HepG2 (cell line): ENCODE measurements around the gene RHBDL3. TPM values are rescaled to one million over a fixed set of nuclear protein-coding genes. Genes with fewer than 3 reads are reported as not detected.
A peak's percentile ranks its signal among the peaks of the same experiment; 100 is the strongest.

Experiments
- ATAC-seq: fragments of 200-7000 bp; cut with Tn5 transposase; 3 replicates; pipeline ENCODE4 v1.9.1; 2020; ENCODE audit warnings: mild to moderate bottlenecking, moderate library complexity
- BruUV-seq: library from RNA; stranded (reverse); fragments of 400-500 nt; replicated peaks from 2 replicates; lab custom pipeline; 2021; lab: Mats Ljungman, UMichigan
- CTCF ChIA-PET: fragments of 300-600 bp; formaldehyde crosslinking; extraction: SDS; loops from one replicate; lab custom pipeline; 2021; ENCODE audit warnings: low total read pairs, inconsistent platforms, low intra/inter-chr PET ratio; lab: Yijun Ruan, JAX
- POLR2A ChIA-PET: fragments of 350-600 bp; sonication (Branson Sonifier 250); formaldehyde crosslinking; loops from one replicate; lab custom pipeline; 2020; ENCODE audit warnings: antibody characterized with exemption, inconsistent platforms; lab: Yijun Ruan, JAX
- DNase-seq: peaks from one replicate; pipeline ENCODE4 v3.0.0-alpha.2; 2015; ENCODE audit warnings: low spot score
- FAIRE-seq: peaks from 3 replicates; lab custom pipeline; 2011; peaks lifted over from hg19 to GRCh38; lab: Jason Lieb, UNC
- H2AFZ ChIP-seq: one replicate; pipeline ENCODE4 v1.6.1; 2011; ENCODE audit warnings: low read length, inconsistent platforms
- H3K27ac ChIP-seq: fragments of 300-600 bp; 3 replicates; pipeline ENCODE4 v1.8.0; 2011; ENCODE audit warnings: mixed run types, mild to moderate bottlenecking, mixed read lengths, low read length, inconsistent platforms; ENCODE audit not compliant: insufficient read depth; ENCODE audit errors: extremely low read length
- H3K27me3 ChIP-seq, 2 experiments: fragments of 200-600 bp in 1 of 2; 2 replicates in 1 of 2; 3 replicates in 1 of 2; pipeline versions ENCODE4 v1.6.0 to v1.8.0; 2011; ENCODE audit warnings: low read length in 2 of 2, mild to moderate bottlenecking in 2 of 2, moderate library complexity in 2 of 2, inconsistent platforms in 1 of 2; ENCODE audit not compliant: insufficient read depth in 2 of 2, control insufficient read depth in 1 of 2
- H3K36me3 ChIP-seq, 2 experiments: fragments of 200-600 bp in 1 of 2; replicated peaks in 1 of 2; 2 replicates in 1 of 2; 3 replicates in 1 of 2; pipeline versions ENCODE4 v1.5.1 to v1.8.0; 2011; ENCODE audit warnings: low read length in 2 of 2, inconsistent platforms in 1 of 2; ENCODE audit not compliant: insufficient read depth in 2 of 2, control insufficient read depth in 1 of 2
- H3K4me1 ChIP-seq: 2 replicates; pipeline ENCODE4 v1.5.1; 2012; ENCODE audit warnings: low read length, inconsistent platforms; ENCODE audit not compliant: insufficient read depth
- H3K4me2 ChIP-seq: 2 replicates; pipeline ENCODE4 v1.6.0; 2011; ENCODE audit warnings: low read depth, low read length, inconsistent platforms
- H3K4me3 ChIP-seq, 3 experiments: fragments of 200-600 bp in 1 of 3; sonication (generic), shearing (Covaris generic) in 1 of 3; replicated peaks in 1 of 3; 2 replicates each; pipeline ENCODE4 v1.5.1; 2011 to 2016; ENCODE audit warnings: low read length in 3 of 3, inconsistent platforms in 2 of 3, low read depth in 2 of 3, mild to moderate bottlenecking in 2 of 3, control low read depth in 1 of 3, mixed read lengths in 1 of 3; ENCODE audit not compliant: insufficient read depth in 1 of 3
- H3K79me2 ChIP-seq: one replicate; pipeline ENCODE4 v1.6.1; 2011; ENCODE audit warnings: low read length, inconsistent platforms; ENCODE audit not compliant: insufficient read depth
- H3K9ac ChIP-seq: 2 replicates; pipeline ENCODE4 v1.6.0; 2011; ENCODE audit warnings: mild to moderate bottlenecking, low read depth, low read length, inconsistent platforms; ENCODE audit not compliant: insufficient read depth
- H3K9me3 ChIP-seq: 2 replicates; pipeline ENCODE4 v1.5.1; 2012; ENCODE audit warnings: mild to moderate bottlenecking, low read length
- H4K20me1 ChIP-seq: 2 replicates; pipeline ENCODE4 v1.6.0; 2011; ENCODE audit warnings: inconsistent platforms, mild to moderate bottlenecking, low read length, moderate library complexity; ENCODE audit not compliant: insufficient read depth
- CBX5 ChIP-seq: sonication (generic); formaldehyde crosslinking; IDR thresholded peaks from 2 replicates; pipeline ENCODE4 v1.4.0; 2020; ENCODE audit warnings: missing genetic modification reagents, borderline replicate concordance
- HINFP ChIP-seq: sonication (generic); formaldehyde crosslinking; IDR thresholded peaks from 2 replicates; pipeline ENCODE4 v1.4.0; 2020; ENCODE audit warnings: low read depth, mild to moderate bottlenecking, missing genetic modification reagents
- NFRKB ChIP-seq: fragments of 450-650 bp; IDR thresholded peaks from 2 replicates; pipeline ENCODE4 v1.6.1; 2017
- NR2F1 ChIP-seq, 2 experiments: fragments of 450-650 bp in 1 of 2; formaldehyde crosslinking in 1 of 2; IDR thresholded peaks; 2 replicates each; pipeline versions ENCODE4 v1.5.0 to v1.6.1; 2016 to 2020; ENCODE audit warnings: mild to moderate bottlenecking in 1 of 2, missing compliant biosample characterization in 1 of 2, missing genetic modification reagents in 1 of 2, moderate library complexity in 1 of 2
- ZBTB14 ChIP-seq: sonication (generic); formaldehyde crosslinking; IDR thresholded peaks from 2 replicates; pipeline ENCODE4 v1.4.0; 2020; ENCODE audit warnings: missing genetic modification reagents
- ZFY ChIP-seq: sonication (generic); formaldehyde crosslinking; IDR thresholded peaks from 2 replicates; pipeline ENCODE4 v1.4.0; 2020; ENCODE audit warnings: missing genetic modification reagents
- ZNF101 ChIP-seq: sonication (generic); formaldehyde crosslinking; IDR thresholded peaks from 2 replicates; pipeline ENCODE4 v1.4.0; 2020; ENCODE audit warnings: mild to moderate bottlenecking, low read depth, missing genetic modification reagents, borderline replicate concordance
- ZNF142 ChIP-seq: sonication (generic); formaldehyde crosslinking; IDR thresholded peaks from 2 replicates; pipeline ENCODE4 v1.4.0; 2020; ENCODE audit warnings: missing genetic modification reagents
- ZNF225 ChIP-seq: sonication (generic); formaldehyde crosslinking; IDR thresholded peaks from 2 replicates; pipeline ENCODE4 v1.4.0; 2020; ENCODE audit warnings: mild to moderate bottlenecking, missing genetic modification reagents
- ZNF281 ChIP-seq: sonication (generic); formaldehyde crosslinking; IDR thresholded peaks from 2 replicates; pipeline ENCODE4 v1.4.0; 2020; ENCODE audit warnings: missing genetic modification reagents, borderline replicate concordance
- ZNF644 ChIP-seq: IDR thresholded peaks from 2 replicates; pipeline ENCODE4 v1.6.1; 2016; ENCODE audit warnings: low read depth
- WGBS: methylation state at CpG from one replicate; pipeline ENCODE4 v1.1.6; 2017; ENCODE audit warnings: low lambda C conversion rate; 5-methylcytosine and 5-hydroxymethylcytosine counted together
- in situ Hi-C: cut with HindIII; loops from 2 replicates; pipeline ENCODE4 v1.10.0; 2017; ENCODE audit warnings: low pct_unique_long_range_greater_than_20kb; ENCODE audit not compliant: extremely low pct_ligation_motif_present
- intact Hi-C: fragments of 100-400 bp; cut with micrococcal nuclease; formaldehyde crosslinking; loops from one replicate; pipeline ENCODE4 v1.10.0; 2022; ENCODE audit not compliant: unreplicated experiment
- polyA plus RNA-seq, 8 experiments: library from polyadenylated mRNA; depleted of rRNA in 3 of 8; stranded (reverse) in 7 of 8; unstranded in 1 of 8; fragments of >200 nt; fragmentation: Illumina TruSeq in 4 of 8; extraction: Trizol in 4 of 8; gene quantifications; 2 replicates each; pipeline versions ENCODE4 v1.2.1 to v1.2.3, GENCODE V29; 2011 to 2016; ENCODE audit warnings: low read depth in 4 of 8, missing spikeins in 1 of 8, mixed read lengths in 1 of 8; ENCODE audit not compliant: insufficient read depth in 1 of 8
- total RNA-seq, 5 experiments: library from RNA; depleted of rRNA; stranded (reverse); fragments of >200 nt; fragmentation: Illumina TruSeq; extraction: Trizol; gene quantifications; 2 replicates each; pipeline ENCODE4 v1.2.3, GENCODE V29; 2016; ENCODE audit warnings: low read depth in 1 of 5

The RHBDL3 gene
- total and polyA plus RNA-seq, 2 of the 13 experiments (the other 11 are each of a cell fraction or from before 2014, with no cell fraction given): 0.09 TPM; not detected in 1

- no peaks in the 10 kb centered on the region for H3K79me2 ChIP-seq
- ChIA-PET CTCF (no interaction called here), POLR2A (interaction anchor here (0.9 to 2.5 kb wide), 6 partner anchors 9 to 98 kb away, joined by 3 to 10 read pairs (median 4); no protein-coding TSS in a partner anchor)
- intact Hi-C loops (no loop called here), in situ Hi-C loops (no loop called here)
- H3K9me3 ChIP-seq: no peaks in the 10 kb centered on the region
- H4K20me1 ChIP-seq: no peaks in the 10 kb centered on the region
- ATAC-seq (peak; percentile 95), DNase-seq (peak; percentile 73), FAIRE-seq (peak; percentile 36)
- under 1% methylated on average over 16 of the region's 47 CpGs for WGBS
- peaks cover 21% of the 10 kb centered on the region for H3K4me1 ChIP-seq
- peak within 1 kb of the TSS; percentile 88 for H3K27ac ChIP-seq
- peak within 1 kb of the TSS; percentile 85 for H3K4me2 ChIP-seq
- TSS peak; percentile 77 for BruUV-seq
- H3K27me3 ChIP-seq: no peaks in the 10 kb centered on the region
- H2AFZ ChIP-seq: peak within 1 kb of the TSS; percentile 94
- H3K4me3 ChIP-seq: peak within 1 kb of the TSS; percentile 78 to 84 (median 81)
- peaks cover 1 to 6% of the 10 kb centered on the region in 2 experiments; a peak in 2 of 5 replicates for H3K36me3 ChIP-seq
- peak within 1 kb of the TSS; percentile 72 for H3K9ac ChIP-seq
- peak; percentile 98 for TF ChIP-seq CBX5 (CRISPR knock-in tag)
- peak; percentile 72; the same call in 1 of the 2 replicates for TF ChIP-seq ZNF281 (CRISPR knock-in tag)
- no peak for TF ChIP-seq NFRKB
- peak in 1 of 2 experiments; percentile 48; a peak in 1 of 4 replicates for TF ChIP-seq NR2F1 (CRISPR knock-in tag; IDR thresholded peaks at IDR 0.05)
- no peak for TF ChIP-seq ZNF101
- TF ChIP-seq ZFY: peak; percentile 97
- TF ChIP-seq HINFP: 0 out of 2 replicates have a peak, but pooled peaks have one; percentile 72
- TF ChIP-seq ZNF644 (CRISPR knock-in tag): 0 out of 2 replicates have a peak, but pooled peaks have one; percentile 29
- TF ChIP-seq ZBTB14 (CRISPR knock-in tag): no peak; the same call in none of the 2 replicates
- TF ChIP-seq ZNF225: peak; percentile 71; the same call in 1 of the 2 replicates
- TF ChIP-seq ZNF142 (CRISPR knock-in tag): peak; percentile 71
Observed at GRCh38 chr17:32341857-32342602, 76.4 kb downstream of the RHBDL3 start, which contains the start of gene C17orf75. C17orf75 (minus strand) TSS chr17:32342173; CDS start chr17:32342139, 34 bp downstream.
